SK-N-SH (cell line): Measurements from ENCODE around the gene DPEP2NB. TPM values are rescaled to one million over a fixed set of nuclear protein-coding genes. Genes with fewer than 3 reads are reported as not detected.

Experiments
- CTCF ChIA-PET: fragments of 300-600, 350-600 bp; formaldehyde crosslinking; extraction: SDS; loops from one replicate; lab custom pipeline; 2021; lab: Yijun Ruan, JAX
- POLR2A ChIA-PET: fragments of 350-600 bp; sonication (Branson Sonifier 250); formaldehyde crosslinking; extraction: SDS; loops from one replicate; lab custom pipeline; 2020; ENCODE audit warnings: antibody characterized with exemption, inconsistent platforms; lab: Yijun Ruan, JAX
- DNase-seq: peaks from one replicate; pipeline ENCODE4 v3.0.0; 2012
- H2AFZ ChIP-seq: fragments of 200-600 bp; sonication (generic); 2 replicates; pipeline ENCODE4 v1.8.1; 2016; ENCODE audit warnings: antibody characterized with exemption, mild to moderate bottlenecking, low read depth
- H3F3A ChIP-seq: fragments of 200-600 bp; sonication (generic); replicated peaks from 2 replicates; pipeline ENCODE3; 2016; ENCODE audit warnings: antibody characterized with exemption, mild to moderate bottlenecking; ENCODE audit not compliant: insufficient read depth
- H3K27ac ChIP-seq, 2 experiments: fragments of 200-500 bp in 1 of 2; fragments of 200-600 bp in 1 of 2; sonication (Bioruptor generic) in 1 of 2; sonication (generic), shearing (Covaris generic) in 1 of 2; 2 replicates each; pipeline versions ENCODE4 v1.5.1 to v1.6.1; 2014 to 2016; ENCODE audit warnings: low read depth in 2 of 2, inconsistent platforms in 1 of 2, low read length in 1 of 2, mild to moderate bottlenecking in 1 of 2, mixed read lengths in 1 of 2
- H3K27me3 ChIP-seq: fragments of 200-600 bp; sonication (generic), shearing (Covaris generic); 2 replicates; pipeline ENCODE4 v1.6.1; 2016; ENCODE audit warnings: mixed run types; ENCODE audit not compliant: insufficient read depth
- H3K36me3 ChIP-seq, 2 experiments: fragments of 200-500 bp in 1 of 2; fragments of 200-600 bp in 1 of 2; sonication (Bioruptor generic) in 1 of 2; sonication (generic) in 1 of 2; replicated peaks in 1 of 2; 2 replicates each; pipeline versions ENCODE3 to v1.5.1; 2014 to 2016; ENCODE audit warnings: low read length in 1 of 2, mild to moderate bottlenecking in 1 of 2; ENCODE audit not compliant: insufficient read depth in 2 of 2, control insufficient read depth in 1 of 2
- H3K4me1 ChIP-seq, 2 experiments: fragments of 200-500 bp in 1 of 2; fragments of 200-600 bp in 1 of 2; sonication (Bioruptor generic) in 1 of 2; sonication (generic), shearing (Covaris generic) in 1 of 2; 2 replicates each; pipeline versions ENCODE4 v1.5.1 to v1.6.1; 2014 to 2016; ENCODE audit warnings: low read depth in 1 of 2, low read length in 1 of 2, mixed run types in 1 of 2; ENCODE audit not compliant: insufficient read depth in 2 of 2, control insufficient read depth in 1 of 2
- H3K4me2 ChIP-seq: fragments of 200-600 bp; sonication (generic), shearing (Covaris generic); 2 replicates; pipeline ENCODE4 v1.6.1; 2017; ENCODE audit warnings: mixed run types
- H3K4me3 ChIP-seq, 2 experiments: fragments of 200-500 bp in 1 of 2; fragments of 200-600 bp in 1 of 2; sonication (Bioruptor generic) in 1 of 2; sonication (generic), shearing (Covaris generic) in 1 of 2; 2 replicates each; pipeline versions ENCODE4 v1.5.1 to v1.8.1; 2014 to 2016; ENCODE audit warnings: low read depth in 2 of 2, inconsistent platforms in 1 of 2, low read length in 1 of 2, mild to moderate bottlenecking in 1 of 2, mixed read lengths in 1 of 2, moderate library complexity in 1 of 2
- H3K79me2 ChIP-seq: fragments of 200-600 bp; sonication (generic); 2 replicates; pipeline ENCODE4 v1.8.1; 2017; ENCODE audit warnings: mild to moderate bottlenecking; ENCODE audit not compliant: insufficient read depth
- H3K9ac ChIP-seq: fragments of 200-600 bp; sonication (generic); 2 replicates; pipeline ENCODE4 v1.6.1; 2017; ENCODE audit warnings: mixed run types
- H3K9me2 ChIP-seq: fragments of 200-600 bp; sonication (generic); 2 replicates; pipeline ENCODE4 v1.6.1; 2017; ENCODE audit warnings: mixed run types
- H3K9me3 ChIP-seq: fragments of 200-600 bp; sonication (generic); 2 replicates; pipeline ENCODE4 v1.6.1; 2017; ENCODE audit warnings: mixed run types, mild to moderate bottlenecking, moderate library complexity
- H4K20me1 ChIP-seq: fragments of 200-600 bp; sonication (generic); 2 replicates; pipeline ENCODE4 v1.6.1; 2017; ENCODE audit warnings: mild to moderate bottlenecking, mixed run types; ENCODE audit not compliant: insufficient read depth
- EZH2phosphoT487 ChIP-seq: fragments of 200-600 bp; sonication (generic); IDR thresholded peaks from 2 replicates; pipeline ENCODE4 v1.6.1; 2017; ENCODE audit warnings: low read depth, mixed run types, mild to moderate bottlenecking, antibody characterized with exemption, moderate library complexity, borderline replicate concordance
- GABPA ChIP-seq: IDR thresholded peaks from 2 replicates; pipeline ENCODE4 v1.4.0; 2012; ENCODE audit warnings: low read depth, mild to moderate bottlenecking
- GATA2 ChIP-seq: sonication (generic); formaldehyde crosslinking; IDR thresholded peaks from 2 replicates; pipeline ENCODE4 v1.5.0; 2020; ENCODE audit warnings: mild to moderate bottlenecking, missing genetic modification reagents
- IRF3 ChIP-seq: fragments of 150-350 bp; IDR thresholded peaks from 2 replicates; pipeline ENCODE4 v1.6.1; 2016; ENCODE audit warnings: mild to moderate bottlenecking, low read depth, low read length
- MEF2A ChIP-seq: IDR thresholded peaks from 2 replicates; pipeline ENCODE4 v1.4.0; 2012; ENCODE audit warnings: low read depth, borderline replicate concordance
- NFIC ChIP-seq: IDR thresholded peaks from 2 replicates; pipeline ENCODE4 v1.4.0; 2012; ENCODE audit warnings: borderline replicate concordance
- RAD21 ChIP-seq: IDR thresholded peaks from 2 replicates; pipeline ENCODE4 v1.6.1; 2012; ENCODE audit warnings: mild to moderate bottlenecking, low read length
- REST ChIP-seq: IDR thresholded peaks from 2 replicates; pipeline ENCODE4 v1.6.1; 2012; ENCODE audit warnings: mild to moderate bottlenecking, low read depth, low read length, moderate library complexity
- RXRA ChIP-seq: IDR thresholded peaks from 2 replicates; pipeline ENCODE4 v1.4.0; 2012; ENCODE audit warnings: low read depth, mild to moderate bottlenecking, borderline replicate concordance
- USF1 ChIP-seq: IDR thresholded peaks from 2 replicates; pipeline ENCODE4 v1.4.0; 2012; ENCODE audit warnings: low read depth, borderline replicate concordance
- USF2 ChIP-seq: fragments of 150-350 bp; IDR thresholded peaks from 2 replicates; pipeline ENCODE4 v1.6.1; 2017; ENCODE audit warnings: antibody characterized with exemption, low read length, low read depth, borderline replicate concordance
- WGBS: methylation state at CpG from one replicate; pipeline ENCODE4 v1.1.6; 2017; ENCODE audit warnings: low lambda C conversion rate; 5-methylcytosine and 5-hydroxymethylcytosine counted together
- polyA plus RNA-seq, 3 experiments: library from polyadenylated mRNA; depleted of rRNA; stranded (reverse); fragments of >200 nt; gene quantifications; 2 replicates each; pipeline ENCODE4 v1.2.3, GENCODE V29; 2012

DPEP2NB gene
- polyA plus RNA-seq, 1 of the 3 experiments (the other 2 are of a cell fraction): not detected

- TF ChIP-seq MEF2A (no peak), NFIC (no peak), IRF3 (no peak), GATA2 (CRISPR knock-in tag) (no peak), RXRA (no peak)
- TF ChIP-seq, all 33 proteins: peak for 4
Observed at GRCh38 chr16:67993207-67994039, 22.3 kb downstream of the DPEP2NB start (continued).

- DNase-seq: no peak
- Histone ChIP-seq H3K4me3 (peak overlapping the region in 1 of 2 experiments; percentile 56; a peak in 2 of 4 replicates), H2AFZ (no peak overlapping the region), H3K4me2 (peak overlapping the region; percentile 66; the same call in 1 of the 2 replicates), H3K36me3 (no peaks in the 10 kb centered on the region), H3K9ac (no peak overlapping the region), H3K27me3 (no peaks in the 10 kb centered on the region), H3K4me1 (peaks cover 0 to 7% of the 10 kb centered on the region in 2 experiments; a peak in 1 of 4 replicates), H3K9me3 (no peaks in the 10 kb centered on the region), H3F3A (no peaks in the 10 kb centered on the region), H3K27ac (no peak overlapping the region), H4K20me1 (no peaks in the 10 kb centered on the region), H3K79me2 (no peaks in the 10 kb centered on the region), H3K9me2 (no peaks in the 10 kb centered on the region)
- ChIA-PET POLR2A (no interaction called here), CTCF (interaction anchor here (1.0 to 3.9 kb wide), 7 partner anchors 12 to 236 kb away, joined by 3 to 25 read pairs (median 4); no protein-coding TSS in a partner anchor)
- WGBS: 69% methylated on average over 15 of the region's 20 CpGs
- TF ChIP-seq GABPA (no peak), USF1 (no peak), EZH2phosphoT487 (no peak), RAD21 (no peak), USF2 (no peak), REST (no peak)
Observed at GRCh38 chr16:67992661-67993206, 23.0 kb downstream of the DPEP2NB start.
